MM.1S (cell line): ENCODE results near the gene S1PR5.
"Not testable (repeated sequence)": the region's sequence is repeated elsewhere in the genome, so short reads cannot be mapped to it uniquely, and the experiment has no call there.

Source experiments
- EZH2 ChIP-seq: fragments of 300-600 bp; sonication (generic); optimal IDR thresholded peaks from 2 replicates; pipeline ENCODE3; 2017; ENCODE audit warnings: low read depth, mild to moderate bottlenecking, antibody characterized with exemption, low read length, mixed read lengths
- TF ChIP-seq, protein P1 (sequence below): fragments of 300-600 bp; sonication (generic); IDR thresholded peaks from 2 replicates; pipeline ENCODE4 v1.5.1; 2016; ENCODE audit warnings: antibody characterized with exemption, low read length, mixed read lengths

DNA sequence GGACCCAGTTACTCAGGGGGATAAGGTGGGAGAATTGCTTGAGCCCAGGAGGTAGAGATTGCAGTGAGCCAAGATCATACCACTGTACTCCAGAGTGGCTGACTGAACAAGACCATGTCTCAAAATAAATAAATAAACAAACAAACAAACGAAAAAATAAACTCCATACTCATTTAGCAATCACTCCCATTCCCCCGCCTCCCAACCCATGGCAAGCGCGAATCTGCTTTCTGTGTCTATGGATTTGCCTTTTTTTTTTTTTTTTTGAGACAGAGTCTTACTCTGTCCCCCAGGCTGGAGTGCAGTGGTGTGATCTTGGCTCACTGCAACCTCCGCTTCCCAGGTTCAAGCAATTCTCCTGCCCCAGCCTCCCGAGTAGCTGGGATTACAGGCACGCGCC lies 9.6 kb upstream of the S1PR5 start:
- TF ChIP-seq, protein P1, sequence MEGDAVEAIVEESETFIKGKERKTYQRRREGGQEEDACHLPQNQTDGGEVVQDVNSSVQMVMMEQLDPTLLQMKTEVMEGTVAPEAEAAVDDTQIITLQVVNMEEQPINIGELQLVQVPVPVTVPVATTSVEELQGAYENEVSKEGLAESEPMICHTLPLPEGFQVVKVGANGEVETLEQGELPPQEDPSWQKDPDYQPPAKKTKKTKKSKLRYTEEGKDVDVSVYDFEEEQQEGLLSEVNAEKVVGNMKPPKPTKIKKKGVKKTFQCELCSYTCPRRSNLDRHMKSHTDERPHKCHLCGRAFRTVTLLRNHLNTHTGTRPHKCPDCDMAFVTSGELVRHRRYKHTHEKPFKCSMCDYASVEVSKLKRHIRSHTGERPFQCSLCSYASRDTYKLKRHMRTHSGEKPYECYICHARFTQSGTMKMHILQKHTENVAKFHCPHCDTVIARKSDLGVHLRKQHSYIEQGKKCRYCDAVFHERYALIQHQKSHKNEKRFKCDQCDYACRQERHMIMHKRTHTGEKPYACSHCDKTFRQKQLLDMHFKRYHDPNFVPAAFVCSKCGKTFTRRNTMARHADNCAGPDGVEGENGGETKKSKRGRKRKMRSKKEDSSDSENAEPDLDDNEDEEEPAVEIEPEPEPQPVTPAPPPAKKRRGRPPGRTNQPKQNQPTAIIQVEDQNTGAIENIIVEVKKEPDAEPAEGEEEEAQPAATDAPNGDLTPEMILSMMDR: not testable (repeated sequence)
- not testable (repeated sequence) for TF ChIP-seq EZH2
